ENCODE measurements around the gene FBXL13.

DNA sequence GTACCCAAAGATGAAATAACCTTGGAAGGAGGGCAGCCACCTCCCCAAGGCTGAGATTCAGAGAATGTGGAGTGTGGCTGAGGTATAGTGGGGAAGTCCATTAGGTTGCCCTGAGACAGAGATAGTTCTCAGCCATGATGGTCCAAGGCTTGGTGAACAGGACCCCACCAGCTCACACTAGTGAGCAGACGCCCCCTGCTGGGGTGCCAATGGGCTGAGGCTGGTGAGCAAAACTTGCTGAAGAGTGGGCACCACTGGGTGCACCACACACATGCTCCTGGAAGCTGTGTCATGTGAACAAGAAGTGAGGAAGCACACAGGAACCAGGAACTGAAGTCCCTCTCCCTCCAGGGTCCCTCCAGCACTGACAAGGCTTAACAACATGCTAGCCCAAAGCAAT is 8.9 kb downstream of the FBXL13 start:
- TF ChIP-seq, protein P1, sequence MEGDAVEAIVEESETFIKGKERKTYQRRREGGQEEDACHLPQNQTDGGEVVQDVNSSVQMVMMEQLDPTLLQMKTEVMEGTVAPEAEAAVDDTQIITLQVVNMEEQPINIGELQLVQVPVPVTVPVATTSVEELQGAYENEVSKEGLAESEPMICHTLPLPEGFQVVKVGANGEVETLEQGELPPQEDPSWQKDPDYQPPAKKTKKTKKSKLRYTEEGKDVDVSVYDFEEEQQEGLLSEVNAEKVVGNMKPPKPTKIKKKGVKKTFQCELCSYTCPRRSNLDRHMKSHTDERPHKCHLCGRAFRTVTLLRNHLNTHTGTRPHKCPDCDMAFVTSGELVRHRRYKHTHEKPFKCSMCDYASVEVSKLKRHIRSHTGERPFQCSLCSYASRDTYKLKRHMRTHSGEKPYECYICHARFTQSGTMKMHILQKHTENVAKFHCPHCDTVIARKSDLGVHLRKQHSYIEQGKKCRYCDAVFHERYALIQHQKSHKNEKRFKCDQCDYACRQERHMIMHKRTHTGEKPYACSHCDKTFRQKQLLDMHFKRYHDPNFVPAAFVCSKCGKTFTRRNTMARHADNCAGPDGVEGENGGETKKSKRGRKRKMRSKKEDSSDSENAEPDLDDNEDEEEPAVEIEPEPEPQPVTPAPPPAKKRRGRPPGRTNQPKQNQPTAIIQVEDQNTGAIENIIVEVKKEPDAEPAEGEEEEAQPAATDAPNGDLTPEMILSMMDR (IDR thresholded peaks at IDR 0.05): peak in 1 of 3 experiments; percentile 15
- TF ChIP-seq POLR2A (IDR thresholded peaks at IDR 0.05): no peak

All from vagina (tissue), 2 donors.